DMS53 (cell line): Measurements from ENCODE around the gene GNB5.
"Not testable (repeated sequence)": the region's sequence is repeated elsewhere in the genome, so short reads cannot be mapped to it uniquely, and the experiment has no call there.

ENCODE experiments used
- DNase-seq: peaks from one replicate; lab custom pipeline; 2025; lab: John Stamatoyannopoulos, UW

Gene GNB5

GRCh38 chr15:52191207-52191606, at the start of gene GNB5:
TSS of gene GNB5 (minus strand) at chr15:52191392. CDS start at chr15:52184676, 6,716 bp downstream.
- no peak for DNase-seq

- DNase-seq = no peak
Observed at GRCh38 chr15:52240166-52240565, 49.0 kb upstream of the GNB5 start.

- not testable (repeated sequence) for DNase-seq
Observed at GRCh38 chr15:52238989-52239525, 47.9 kb upstream of the GNB5 start.

GRCh38 chr15:52238149-52238548, 47.0 kb upstream of the GNB5 start:
- no peak for DNase-seq

- DNase-seq = no peak
Observed at GRCh38 chr15:52236013-52236412, 44.8 kb upstream of the GNB5 start.

- DNase-seq = no peak
Observed at GRCh38 chr15:52234596-52235541, 43.7 kb upstream of the GNB5 start.

GRCh38 chr15:52233405-52233804, 42.2 kb upstream of the GNB5 start:
- no peak for DNase-seq

- DNase-seq = no peak
Observed at GRCh38 chr15:52232327-52232726, 41.1 kb upstream of the GNB5 start.

GRCh38 chr15:52230073-52230472, 38.9 kb upstream of the GNB5 start:
- no peak for DNase-seq

GRCh38 chr15:52228921-52229320, 37.7 kb upstream of the GNB5 start:
- DNase-seq = peak; percentile 75

GRCh38 chr15:52227456-52227855, 36.3 kb upstream of the GNB5 start:
- peak; percentile 82 for DNase-seq

- no peak for DNase-seq
Observed at GRCh38 chr15:52225230-52225629, 34.0 kb upstream of the GNB5 start.

- DNase-seq = no peak
Observed at GRCh38 chr15:52224211-52224610, 33.0 kb upstream of the GNB5 start.

- DNase-seq = no peak
Observed at GRCh38 chr15:52221730-52222129, 30.5 kb upstream of the GNB5 start.

- no peak for DNase-seq
Observed at GRCh38 chr15:52220937-52221660, 29.9 kb upstream of the GNB5 start.

GRCh38 chr15:52220251-52220650, 29.1 kb upstream of the GNB5 start:
- DNase-seq = no peak

GRCh38 chr15:52218816-52219215, 27.6 kb upstream of the GNB5 start:
- no peak for DNase-seq

GRCh38 chr15:52218371-52218770, 27.2 kb upstream of the GNB5 start:
- no peak for DNase-seq

- DNase-seq = peak; percentile 14
Observed at GRCh38 chr15:52217186-52217585, 26.0 kb upstream of the GNB5 start.

- DNase-seq = no peak
Observed at GRCh38 chr15:52214553-52214952, 23.4 kb upstream of the GNB5 start.

- DNase-seq = no peak
Observed at GRCh38 chr15:52213206-52213605, 22.0 kb upstream of the GNB5 start.

- peak; percentile 73 for DNase-seq
Observed at GRCh38 chr15:52208306-52208946, 17.2 kb upstream of the GNB5 start.
